HG03097 (cell line): ENCODE measurements around the gene KIAA1143.
A peak's percentile ranks its signal among the peaks of the same experiment; 100 is the strongest.

Source experiments
- ATAC-seq: cut with Tn5 transposase; IDR thresholded peaks from one replicate; pipeline ENCODE4 v1.9.1; 2021; ENCODE audit not compliant: unreplicated experiment, low FRiP score

Gene KIAA1143

GRCh38 chr3:44761424-44762169 is at the start of gene KIAA1143, which contains the start of gene KIF15:
Gene KIAA1143, minus strand, starts transcription at chr3:44761619. Its CDS starts 17 bp downstream, at chr3:44761602.
Gene KIF15, plus strand, starts transcription at chr3:44761794. Its CDS starts 72 bp downstream, at chr3:44761866.
- ATAC-seq: peak; percentile 88

DNA sequence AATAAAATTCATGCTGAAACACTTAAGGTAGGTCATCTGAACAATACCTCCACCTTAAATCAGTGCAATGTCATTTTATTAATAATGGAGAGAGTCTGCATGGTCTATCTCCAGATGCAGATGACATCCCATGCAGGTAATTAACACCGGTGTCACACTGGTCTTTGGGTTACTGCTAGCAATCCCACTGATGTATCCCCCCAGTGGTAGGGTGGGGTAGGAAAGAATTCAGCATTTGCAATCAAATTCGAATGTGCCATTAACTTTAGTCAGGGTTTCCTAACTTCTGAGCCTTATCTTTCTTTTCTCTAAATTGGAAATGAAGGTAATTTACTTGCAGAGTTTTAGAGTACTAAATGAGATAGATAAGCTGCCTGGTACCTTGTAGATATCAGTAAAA is 44.5 kb upstream of the KIAA1143 start:
- ATAC-seq: no peak

DNA sequence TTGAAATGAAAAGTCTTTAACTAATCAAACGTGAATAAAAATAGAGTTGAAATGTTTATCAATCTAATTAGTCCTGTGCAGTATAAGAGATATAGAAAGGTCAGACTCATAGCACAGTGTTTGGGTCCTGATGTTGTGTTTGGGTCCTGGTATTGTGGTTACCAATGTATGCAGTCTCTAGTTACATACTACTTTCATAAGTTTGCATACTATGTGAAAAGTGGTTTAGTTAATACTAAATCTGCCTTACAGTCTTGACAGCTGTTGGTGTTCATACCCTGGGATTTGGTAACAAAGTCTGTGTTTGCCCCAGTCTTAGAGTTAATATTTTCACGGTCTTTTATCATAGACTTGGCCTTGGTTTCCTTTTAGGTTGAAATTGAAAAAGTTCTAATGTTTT is 41.9 kb upstream of the KIAA1143 start:
- peak; percentile 94 for ATAC-seq

GRCh38 chr3:44802011-44802410 is 40.6 kb upstream of the KIAA1143 start:
- ATAC-seq: no peak

GRCh38 chr3:44795197-44795596 is 33.8 kb upstream of the KIAA1143 start:
- no peak for ATAC-seq

- no peak for ATAC-seq
These were observed 21.5 kb upstream of the KIAA1143 start for GRCh38 chr3:44782891-44783290.

- ATAC-seq: no peak
These were observed 10.7 kb upstream of the KIAA1143 start for GRCh38 chr3:44772099-44772442.

DNA sequence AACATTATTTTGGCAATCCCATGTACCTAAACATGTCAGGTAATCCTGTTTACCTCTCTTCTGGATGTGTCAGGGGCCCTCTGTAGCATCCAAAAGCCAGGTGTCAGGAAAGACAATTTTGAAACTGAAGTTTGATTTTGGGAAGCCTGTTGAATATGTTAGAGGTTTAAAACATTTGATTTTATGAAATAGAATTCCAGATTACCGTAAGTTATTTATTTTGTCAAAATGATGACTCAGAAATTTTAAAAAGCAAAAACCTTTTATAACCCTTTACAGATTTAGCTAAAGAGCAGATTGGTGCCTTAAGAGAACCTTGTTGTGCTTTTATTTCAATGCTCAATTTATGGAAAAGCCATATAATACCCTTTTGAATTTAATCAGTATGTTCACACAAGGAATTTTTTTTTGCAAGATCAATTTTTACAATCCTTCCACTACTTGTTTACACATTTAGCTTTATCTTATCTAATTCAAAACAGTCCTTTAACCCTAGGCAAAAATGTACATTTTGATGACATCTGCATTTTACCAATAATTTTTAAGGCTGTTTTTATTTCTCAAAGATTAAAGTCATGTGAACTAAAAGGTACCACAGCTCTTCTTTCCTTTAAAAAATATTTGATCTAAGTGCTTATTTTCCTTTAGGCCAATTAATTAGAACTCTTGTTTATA is 10.1 kb upstream of the KIAA1143 start:
- ATAC-seq: no peak

GRCh38 chr3:44764248-44764647 is 2.8 kb upstream of the KIAA1143 start:
- ATAC-seq: no peak

DNA sequence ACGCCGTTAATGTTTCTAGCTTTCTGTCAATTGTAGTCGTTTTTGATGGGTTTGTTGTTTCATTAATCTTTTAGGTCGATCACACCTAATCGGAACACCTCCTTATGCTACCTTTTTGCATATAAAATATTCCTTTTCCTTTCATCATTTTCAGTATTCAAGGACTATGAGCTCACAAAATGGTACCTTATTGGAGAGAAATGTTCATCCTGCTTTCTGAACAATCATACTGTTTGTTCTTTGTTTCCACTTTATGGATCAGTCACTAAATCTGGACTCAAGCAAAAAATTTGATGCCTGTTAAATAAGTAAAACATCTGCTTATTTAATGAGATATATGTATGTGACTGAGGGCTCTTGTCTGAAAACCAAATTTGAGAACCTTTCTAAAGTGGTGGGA is 1.3 kb upstream of the KIAA1143 start:
- no peak for ATAC-seq

- no peak for ATAC-seq
These were observed 805 bp upstream of the KIAA1143 start for GRCh38 chr3:44762170-44762677.

DNA sequence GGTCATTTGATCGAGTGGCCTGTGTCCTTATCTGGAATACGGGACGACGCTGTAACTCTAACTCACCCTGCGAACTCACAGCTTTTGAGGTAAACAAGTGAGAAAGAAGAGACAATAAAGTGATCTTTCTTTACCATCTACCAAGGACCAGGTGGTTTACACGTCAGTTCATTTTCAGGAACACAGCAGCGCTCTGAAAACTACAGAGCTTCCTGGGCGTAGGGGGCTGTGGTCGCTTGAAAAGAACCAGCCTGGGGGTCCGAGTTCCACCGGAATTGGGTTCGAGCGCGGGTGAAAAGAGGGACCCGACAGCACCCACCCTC is 357 bp downstream of the KIAA1143 start:
- ATAC-seq: no peak

- no peak for ATAC-seq
These were observed 26.7 kb downstream of the KIAA1143 start for GRCh38 chr3:44734646-44735168.

DNA sequence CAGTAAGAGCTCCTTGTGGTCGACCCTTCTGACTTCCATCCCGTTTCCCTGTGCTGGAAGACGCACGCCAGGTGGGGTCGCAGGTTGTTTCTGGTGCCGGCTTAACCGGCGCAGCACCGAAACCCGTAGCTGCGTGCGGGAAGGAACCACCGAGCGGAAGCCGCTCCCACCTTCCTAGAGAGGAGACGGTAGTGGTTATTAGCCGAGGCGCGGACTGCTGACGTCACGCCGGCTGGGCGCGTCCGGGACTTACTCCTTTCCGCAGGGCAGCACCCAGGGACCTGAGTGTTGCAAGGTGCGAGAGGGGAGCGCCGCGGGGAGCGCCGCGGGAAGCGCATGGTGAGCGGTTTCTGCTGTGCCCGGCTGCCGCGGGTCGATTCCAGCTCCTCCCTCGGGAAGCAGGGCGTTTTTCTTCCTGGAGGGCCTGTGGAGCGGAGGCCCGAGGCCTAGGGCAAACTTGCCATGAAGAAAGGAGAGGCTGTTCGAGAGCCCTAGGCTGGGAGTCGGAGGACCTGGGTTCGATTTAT is 32.0 kb downstream of the KIAA1143 start, which contains the start of gene ZNF501:
Gene ZNF501 (plus strand): TSS at position 252 of the 527 bp plus-strand sequence. CDS start 4,787 bp downstream, outside the sequence.
- no peak for ATAC-seq

DNA sequence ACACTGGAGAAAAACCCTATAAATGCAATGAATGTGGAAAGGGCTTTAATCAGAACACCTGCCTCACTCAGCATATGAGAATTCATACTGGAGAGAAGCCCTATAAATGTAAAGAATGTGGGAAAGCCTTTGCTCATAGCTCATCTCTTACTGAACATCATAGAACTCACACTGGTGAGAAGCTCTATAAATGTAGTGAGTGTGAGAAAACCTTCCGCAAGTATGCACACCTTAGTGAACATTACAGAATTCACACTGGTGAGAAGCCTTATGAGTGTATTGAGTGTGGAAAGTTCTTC is 39.4 kb downstream of the KIAA1143 start:
- ATAC-seq: no peak

- ATAC-seq: no peak
These were observed 40.0 kb downstream of the KIAA1143 start for GRCh38 chr3:44721231-44722102.

GRCh38 chr3:44712455-44713075 is 48.9 kb downstream of the KIAA1143 start, which contains the start of gene ZNF502:
Gene ZNF502, plus strand, starts transcription at chr3:44712660. Its CDS starts 7,602 bp downstream, at chr3:44720262.
- ATAC-seq: no peak
